Stomach (tissue), 4 donors: Measurements from ENCODE around the gene CATSPER1.

Source experiments
- CTCF ChIP-seq, 7 experiments: fragments of 450-650 bp in 4 of 7; fragments of 200-600 bp in 3 of 7; sonication (generic) in 3 of 7; IDR thresholded peaks; one replicate each; pipeline ENCODE4 v1.5.1; 2016 to 2019; ENCODE audit warnings: antibody characterized with exemption in 7 of 7, control low read depth in 2 of 7, mild to moderate bottlenecking in 1 of 7
- EP300 ChIP-seq: sonication (generic); formaldehyde crosslinking; IDR thresholded peaks from one replicate; pipeline ENCODE4 v1.6.1; 2017; ENCODE audit warnings: antibody characterized with exemption
- POLR2A ChIP-seq, 4 donors: fragments of 450-650 bp; IDR thresholded peaks; one replicate each; pipeline ENCODE4 v1.6.1; 2016; ENCODE audit warnings: antibody characterized with exemption in 4 of 4, control low read depth in 2 of 4, mild to moderate bottlenecking in 1 of 4, moderate library complexity in 1 of 4

DNA sequence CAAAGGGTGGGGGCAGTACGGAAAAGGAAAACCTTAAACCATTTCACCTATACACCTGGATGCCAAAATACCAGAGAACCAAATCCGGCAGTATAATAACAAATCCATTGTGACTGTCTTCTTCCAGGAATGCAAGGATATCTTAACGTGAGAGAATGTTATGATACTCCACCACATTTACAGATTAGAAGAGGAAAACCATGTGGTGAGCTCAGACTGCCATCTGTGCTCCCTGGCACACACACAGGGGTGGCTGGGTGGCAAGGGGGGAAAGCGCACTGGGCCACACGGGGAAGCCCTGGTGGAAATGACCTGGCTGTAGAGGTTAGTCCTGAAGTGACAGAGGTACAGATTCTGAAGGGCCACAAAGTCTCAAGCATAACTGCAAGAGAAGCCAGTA, 34.2 kb downstream of the CATSPER1 start:
- TF ChIP-seq EP300 (no peak), POLR2A (IDR thresholded peaks at IDR 0.05) (no peak), CTCF (IDR thresholded peaks at IDR 0.05) (no peak)
